ENCODE results near the gene PDE7B.

GRCh38 chr6:135833771-135834170 is 17.7 kb upstream of the PDE7B start:
- TF ChIP-seq, protein P1, sequence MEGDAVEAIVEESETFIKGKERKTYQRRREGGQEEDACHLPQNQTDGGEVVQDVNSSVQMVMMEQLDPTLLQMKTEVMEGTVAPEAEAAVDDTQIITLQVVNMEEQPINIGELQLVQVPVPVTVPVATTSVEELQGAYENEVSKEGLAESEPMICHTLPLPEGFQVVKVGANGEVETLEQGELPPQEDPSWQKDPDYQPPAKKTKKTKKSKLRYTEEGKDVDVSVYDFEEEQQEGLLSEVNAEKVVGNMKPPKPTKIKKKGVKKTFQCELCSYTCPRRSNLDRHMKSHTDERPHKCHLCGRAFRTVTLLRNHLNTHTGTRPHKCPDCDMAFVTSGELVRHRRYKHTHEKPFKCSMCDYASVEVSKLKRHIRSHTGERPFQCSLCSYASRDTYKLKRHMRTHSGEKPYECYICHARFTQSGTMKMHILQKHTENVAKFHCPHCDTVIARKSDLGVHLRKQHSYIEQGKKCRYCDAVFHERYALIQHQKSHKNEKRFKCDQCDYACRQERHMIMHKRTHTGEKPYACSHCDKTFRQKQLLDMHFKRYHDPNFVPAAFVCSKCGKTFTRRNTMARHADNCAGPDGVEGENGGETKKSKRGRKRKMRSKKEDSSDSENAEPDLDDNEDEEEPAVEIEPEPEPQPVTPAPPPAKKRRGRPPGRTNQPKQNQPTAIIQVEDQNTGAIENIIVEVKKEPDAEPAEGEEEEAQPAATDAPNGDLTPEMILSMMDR (IDR thresholded peaks at IDR 0.05): no peak
- TF ChIP-seq SP1 (CRISPR knock-in tag; conservative IDR thresholded peaks at IDR 0.05) (no peak), FOXJ3 (CRISPR knock-in tag; IDR thresholded peaks at IDR 0.05; ENCODE audit: borderline replicate concordance) (no peak), NFE2L1 (CRISPR knock-in tag; IDR thresholded peaks at IDR 0.05) (no peak), NR3C1 (CRISPR knock-in tag; conservative IDR thresholded peaks at IDR 0.05; ENCODE audit: low read depth) (no peak), ELF4 (CRISPR knock-in tag; IDR thresholded peaks at IDR 0.05; ENCODE audit: low read depth) (no peak), TEAD1 (CRISPR knock-in tag; IDR thresholded peaks at IDR 0.05) (no peak), MXD4 (CRISPR knock-in tag; IDR thresholded peaks at IDR 0.05; ENCODE audit: borderline replicate concordance) (no peak)
- TF ChIP-seq, protein P2, sequence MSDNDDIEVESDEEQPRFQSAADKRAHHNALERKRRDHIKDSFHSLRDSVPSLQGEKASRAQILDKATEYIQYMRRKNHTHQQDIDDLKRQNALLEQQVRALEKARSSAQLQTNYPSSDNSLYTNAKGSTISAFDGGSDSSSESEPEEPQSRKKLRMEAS (CRISPR knock-in tag; IDR thresholded peaks at IDR 0.05): no peak
- TF ChIP-seq, protein P3, sequence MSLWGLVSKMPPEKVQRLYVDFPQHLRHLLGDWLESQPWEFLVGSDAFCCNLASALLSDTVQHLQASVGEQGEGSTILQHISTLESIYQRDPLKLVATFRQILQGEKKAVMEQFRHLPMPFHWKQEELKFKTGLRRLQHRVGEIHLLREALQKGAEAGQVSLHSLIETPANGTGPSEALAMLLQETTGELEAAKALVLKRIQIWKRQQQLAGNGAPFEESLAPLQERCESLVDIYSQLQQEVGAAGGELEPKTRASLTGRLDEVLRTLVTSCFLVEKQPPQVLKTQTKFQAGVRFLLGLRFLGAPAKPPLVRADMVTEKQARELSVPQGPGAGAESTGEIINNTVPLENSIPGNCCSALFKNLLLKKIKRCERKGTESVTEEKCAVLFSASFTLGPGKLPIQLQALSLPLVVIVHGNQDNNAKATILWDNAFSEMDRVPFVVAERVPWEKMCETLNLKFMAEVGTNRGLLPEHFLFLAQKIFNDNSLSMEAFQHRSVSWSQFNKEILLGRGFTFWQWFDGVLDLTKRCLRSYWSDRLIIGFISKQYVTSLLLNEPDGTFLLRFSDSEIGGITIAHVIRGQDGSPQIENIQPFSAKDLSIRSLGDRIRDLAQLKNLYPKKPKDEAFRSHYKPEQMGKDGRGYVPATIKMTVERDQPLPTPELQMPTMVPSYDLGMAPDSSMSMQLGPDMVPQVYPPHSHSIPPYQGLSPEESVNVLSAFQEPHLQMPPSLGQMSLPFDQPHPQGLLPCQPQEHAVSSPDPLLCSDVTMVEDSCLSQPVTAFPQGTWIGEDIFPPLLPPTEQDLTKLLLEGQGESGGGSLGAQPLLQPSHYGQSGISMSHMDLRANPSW (CRISPR knock-in tag; conservative IDR thresholded peaks at IDR 0.05; ENCODE audit: low read depth): no peak
- TF ChIP-seq, protein P4, sequence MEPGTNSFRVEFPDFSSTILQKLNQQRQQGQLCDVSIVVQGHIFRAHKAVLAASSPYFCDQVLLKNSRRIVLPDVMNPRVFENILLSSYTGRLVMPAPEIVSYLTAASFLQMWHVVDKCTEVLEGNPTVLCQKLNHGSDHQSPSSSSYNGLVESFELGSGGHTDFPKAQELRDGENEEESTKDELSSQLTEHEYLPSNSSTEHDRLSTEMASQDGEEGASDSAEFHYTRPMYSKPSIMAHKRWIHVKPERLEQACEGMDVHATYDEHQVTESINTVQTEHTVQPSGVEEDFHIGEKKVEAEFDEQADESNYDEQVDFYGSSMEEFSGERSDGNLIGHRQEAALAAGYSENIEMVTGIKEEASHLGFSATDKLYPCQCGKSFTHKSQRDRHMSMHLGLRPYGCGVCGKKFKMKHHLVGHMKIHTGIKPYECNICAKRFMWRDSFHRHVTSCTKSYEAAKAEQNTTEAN (CRISPR knock-in tag; IDR thresholded peaks at IDR 0.05): no peak

All from WTC11 (cell line).